GM20431 (cell line): ENCODE results near the gene KATNBL1.
"Not testable (repeated sequence)": the region's sequence is repeated elsewhere in the genome, so short reads cannot be mapped to it uniquely, and the experiment has no call there.

Experiments
- in situ Hi-C: fragments of 300-500 bp; cut with MseI, MboI; formaldehyde crosslinking; loops from one replicate; pipeline ENCODE4 v1.15.0; 2020; ENCODE audit warnings: low sequenced_read_pairs; ENCODE audit not compliant: unreplicated experiment

The KATNBL1 gene

DNA sequence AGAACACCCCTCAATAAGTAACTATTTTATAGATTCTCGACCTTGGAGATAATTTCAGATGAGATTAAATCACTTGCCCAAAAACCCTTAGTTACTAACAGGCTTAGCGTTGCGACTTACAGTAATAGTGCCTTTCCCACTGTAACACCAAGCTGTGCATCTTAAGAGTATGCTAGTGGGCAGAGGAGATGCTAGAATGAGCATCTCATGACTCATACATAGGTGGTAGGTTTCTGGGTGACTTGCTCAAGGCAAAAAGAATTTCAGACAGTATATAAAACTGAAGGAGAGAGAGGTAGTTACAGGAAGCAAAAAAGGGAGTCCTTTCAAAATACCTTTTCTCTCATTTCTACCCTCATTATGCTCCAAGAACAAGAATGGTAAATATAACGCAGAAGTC lies 3.9 kb downstream of the KATNBL1 start:
- in situ Hi-C loops = loop anchor here (25.0 kb wide), 1 partner anchor 381 kb away; the partner anchor contains the start of gene GOLGA8B

DNA sequence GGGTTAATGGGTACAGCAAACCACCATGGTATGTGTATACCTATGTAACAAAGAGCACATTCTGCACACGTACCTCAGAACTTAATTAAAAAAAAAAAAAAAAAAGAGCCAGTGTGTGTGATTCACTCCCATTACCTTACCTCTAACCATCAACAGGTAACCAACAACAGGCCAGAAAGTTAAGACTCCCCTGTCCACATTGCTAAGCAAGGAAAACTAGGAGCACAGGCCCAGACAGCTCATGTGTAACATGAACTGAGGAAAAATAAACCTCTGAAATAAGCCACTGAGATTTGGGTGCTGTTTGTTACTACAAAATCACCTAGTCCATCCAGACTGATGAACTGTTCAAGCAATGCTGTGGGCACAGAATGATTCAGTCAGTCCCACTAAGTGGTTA lies 6.0 kb downstream of the KATNBL1 start:
- in situ Hi-C loops = loop anchor here (25.0 kb wide), 1 partner anchor 383 kb away; the partner anchor contains the start of gene GOLGA8B

DNA sequence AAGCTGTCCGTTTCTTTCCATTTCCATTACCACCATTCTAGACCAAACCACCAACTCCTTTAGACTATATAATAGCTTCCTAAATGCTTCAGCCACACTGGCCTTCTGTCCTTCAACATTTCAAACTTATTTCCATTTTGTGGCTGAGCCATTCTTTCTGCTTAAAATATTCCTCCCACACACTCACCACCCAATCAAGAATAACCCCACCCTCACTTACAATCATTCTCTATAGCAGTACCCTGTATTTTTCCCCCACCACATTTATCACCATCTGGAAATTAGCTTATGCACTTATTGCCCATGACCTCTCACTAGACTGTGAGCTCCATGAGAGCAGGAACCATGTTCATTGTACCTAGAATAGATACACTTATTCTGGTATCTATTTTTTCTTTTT lies 6.6 kb downstream of the KATNBL1 start:
- in situ Hi-C loops = loop anchor here (25.0 kb wide), 1 partner anchor 384 kb away; the partner anchor contains the start of gene GOLGA8B

DNA sequence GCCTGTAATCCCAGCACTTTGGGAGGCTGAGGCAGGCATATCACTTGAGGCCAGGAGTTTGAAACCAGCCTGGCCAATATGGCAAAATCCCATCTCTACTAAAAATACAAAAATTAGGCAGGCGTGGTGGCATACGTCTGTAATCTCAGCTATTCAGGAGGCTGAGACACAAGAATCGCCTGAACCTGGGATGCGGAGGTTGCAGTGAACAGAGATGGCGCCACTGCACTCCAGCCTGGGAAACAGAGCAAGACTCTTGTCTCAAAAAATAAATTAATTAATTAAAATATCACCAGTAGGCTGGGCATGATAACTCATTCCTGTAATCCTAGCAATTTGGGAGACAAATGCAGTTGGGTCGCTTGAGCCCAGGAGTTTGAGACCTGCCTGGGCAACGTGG lies 16.6 kb downstream of the KATNBL1 start:
- in situ Hi-C loops = not testable (repeated sequence)

DNA sequence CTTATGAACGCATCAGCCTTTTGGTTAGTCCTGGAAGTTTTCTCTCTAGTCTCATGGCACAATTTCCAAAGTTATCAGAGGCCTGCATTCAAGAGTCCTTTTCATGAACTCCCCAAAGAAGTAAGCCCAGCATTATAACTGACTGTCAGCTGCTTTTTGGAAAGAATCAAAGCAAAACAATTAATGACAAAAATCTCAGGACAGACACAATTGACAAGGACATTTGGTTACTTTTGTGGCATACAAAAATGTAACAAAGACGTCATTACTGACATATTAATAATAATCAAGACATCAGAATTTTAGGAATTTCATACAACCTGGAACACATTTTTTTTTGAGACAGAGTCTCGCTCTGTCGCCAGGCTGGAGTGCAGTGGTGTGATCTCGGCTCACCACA lies 21.2 kb downstream of the KATNBL1 start:
- in situ Hi-C loops = no loop called here

DNA sequence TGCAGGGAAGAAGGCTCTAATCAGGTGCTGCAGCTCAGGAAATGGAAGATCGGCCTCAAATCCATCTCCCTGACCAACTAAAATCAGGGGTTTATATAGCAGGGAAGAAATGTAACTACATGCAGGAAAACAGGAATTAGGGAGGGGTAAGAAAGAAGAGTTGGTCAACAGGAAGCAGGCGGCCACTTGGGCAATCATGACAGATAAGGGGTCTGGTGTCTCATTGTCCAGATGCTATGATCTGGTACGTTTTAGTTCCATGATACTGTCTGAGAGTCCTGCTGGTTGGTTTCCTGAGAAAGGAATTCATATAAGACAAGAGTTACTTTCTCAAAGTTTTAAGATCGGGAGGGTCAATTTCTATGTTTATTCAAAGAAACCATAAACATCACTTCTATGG lies 24.2 kb downstream of the KATNBL1 start:
- in situ Hi-C loops = no loop called here

DNA sequence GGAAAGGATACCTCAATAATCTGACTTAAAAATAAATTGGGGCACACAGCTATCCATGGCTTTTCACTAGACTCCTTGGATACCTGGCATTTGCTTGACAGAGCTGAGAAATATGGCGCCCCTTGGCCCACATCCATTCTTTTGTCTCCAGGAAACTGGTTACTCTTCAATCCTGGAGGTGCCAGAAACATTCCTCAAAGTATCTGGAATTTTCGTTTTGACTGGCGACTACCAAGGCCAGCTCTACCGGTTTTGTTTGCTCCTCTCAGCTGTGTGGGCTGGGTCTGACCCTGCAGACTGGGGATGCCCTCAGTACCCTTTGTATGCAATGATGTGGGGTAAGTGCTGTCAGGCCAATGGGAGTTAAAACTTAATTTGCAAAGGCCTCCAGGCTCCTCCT lies 27.0 kb downstream of the KATNBL1 start:
- in situ Hi-C loops = no loop called here

DNA sequence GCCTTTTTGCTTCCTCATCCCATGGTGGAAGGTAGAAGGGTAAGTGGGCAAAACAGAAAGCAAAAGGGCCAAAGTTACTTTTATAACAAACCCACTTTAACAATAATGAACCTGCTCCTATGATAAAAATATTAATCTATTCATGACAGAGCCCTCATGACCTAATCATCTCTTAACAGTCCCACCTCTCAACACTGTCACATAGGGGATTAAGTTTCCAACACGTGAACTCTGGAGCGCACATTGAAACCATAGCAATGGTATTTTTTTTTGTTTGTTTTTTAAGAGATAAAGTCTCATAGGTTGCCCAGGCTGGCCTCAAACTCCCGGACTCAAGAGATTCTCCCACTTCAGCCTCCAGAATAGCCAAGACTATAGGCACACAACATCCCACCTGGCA lies 30.7 kb downstream of the KATNBL1 start:
- in situ Hi-C loops = no loop called here

DNA sequence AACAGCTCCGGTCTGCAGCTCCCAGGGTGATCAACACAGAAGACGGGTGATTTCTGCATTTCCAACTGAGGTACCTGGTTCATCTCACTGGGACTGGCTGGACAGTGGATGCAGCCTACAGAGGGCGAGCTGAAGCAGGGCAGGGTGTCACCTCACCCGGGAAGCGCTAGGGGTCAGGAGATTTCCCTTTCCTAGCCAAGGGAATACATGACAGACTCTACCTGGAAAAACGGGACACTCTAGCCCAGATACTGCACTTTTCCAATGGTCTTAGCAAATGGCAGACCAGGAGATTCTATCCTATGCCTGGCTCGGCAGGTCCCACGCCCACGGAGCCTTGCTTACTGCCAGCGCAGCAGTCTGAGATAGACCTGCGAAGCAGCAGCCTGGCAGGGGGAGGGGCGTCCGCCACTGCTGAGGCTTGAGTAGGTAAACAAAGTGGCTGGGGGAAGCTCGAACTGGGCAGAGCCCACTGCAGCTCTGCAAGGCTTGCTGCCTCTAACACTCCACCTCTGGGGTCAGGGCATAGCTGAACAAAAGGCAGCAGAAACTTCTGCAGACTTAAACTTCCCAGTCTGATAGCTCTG lies 43.8 kb downstream of the KATNBL1 start:
- in situ Hi-C loops = not testable (repeated sequence)

DNA sequence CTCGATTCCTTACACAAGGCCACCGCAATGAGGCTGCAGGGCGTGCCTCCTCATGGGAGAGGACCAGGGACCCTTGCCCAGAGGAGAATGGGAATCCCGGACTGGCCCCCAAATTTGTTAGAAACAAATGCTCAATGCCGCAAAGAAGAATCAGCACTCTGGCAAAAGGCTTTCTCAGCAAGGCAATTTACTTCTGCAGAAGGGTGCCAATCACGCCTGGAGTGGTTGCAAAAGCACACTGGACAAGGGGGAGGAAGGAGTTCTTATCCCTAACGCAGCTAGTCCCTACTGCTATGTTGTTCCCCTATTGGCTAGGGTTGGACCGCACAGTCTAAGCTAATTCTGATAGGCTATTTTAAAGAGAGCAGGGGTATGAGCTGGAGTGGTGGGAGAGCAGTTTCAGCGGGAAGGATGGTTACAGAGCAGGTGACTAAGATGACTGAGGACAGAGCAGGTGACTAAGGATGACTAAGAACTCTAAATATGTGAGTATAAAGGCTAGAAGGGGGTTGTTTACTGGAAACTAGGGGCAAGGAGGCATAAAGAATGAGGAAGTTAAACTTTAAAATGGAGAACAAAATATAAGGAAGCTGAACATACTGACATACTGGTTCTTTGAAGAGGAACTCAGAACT lies 48.5 kb downstream of the KATNBL1 start:
- in situ Hi-C loops = no loop called here

DNA sequence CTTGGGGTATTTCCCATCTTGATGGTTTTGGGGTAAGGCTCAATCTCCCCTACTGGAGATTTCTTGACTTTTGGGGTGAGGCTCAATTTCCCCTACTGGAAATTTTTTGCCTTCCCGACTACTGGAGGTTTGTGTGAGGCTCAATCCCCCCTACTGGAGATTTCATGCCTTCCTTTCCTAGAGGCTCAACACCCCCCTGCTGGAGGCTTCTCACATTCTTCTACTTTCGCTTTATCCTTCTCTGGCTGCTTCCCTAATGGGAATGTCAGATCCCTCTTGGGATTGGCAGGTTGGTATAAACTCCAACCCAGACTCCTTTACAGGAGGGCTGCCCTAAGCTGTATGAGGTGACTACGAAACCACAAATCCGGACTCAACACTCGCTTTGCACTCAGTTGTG lies 49.2 kb downstream of the KATNBL1 start:
- in situ Hi-C loops = no loop called here

DNA sequence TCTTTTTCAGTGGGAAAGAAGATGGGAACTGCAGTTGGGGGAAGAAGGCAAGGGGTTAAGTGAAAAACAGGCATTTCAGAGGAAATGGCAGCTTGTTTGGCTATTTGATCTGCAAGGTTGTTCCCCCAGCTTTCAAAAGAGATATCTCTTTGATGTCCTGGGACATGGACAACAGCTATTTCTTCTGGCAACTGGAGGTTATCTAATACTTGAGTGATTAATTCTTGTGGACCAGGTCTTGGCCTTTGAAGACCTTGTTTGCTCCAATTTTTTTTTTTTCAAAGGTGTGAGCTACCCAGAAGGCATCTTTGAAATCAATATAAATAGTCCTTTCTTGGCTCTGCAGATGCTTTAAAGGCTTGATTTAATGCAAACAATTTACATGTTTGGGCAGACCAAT lies 51.5 kb downstream of the KATNBL1 start:
- in situ Hi-C loops = no loop called here

DNA sequence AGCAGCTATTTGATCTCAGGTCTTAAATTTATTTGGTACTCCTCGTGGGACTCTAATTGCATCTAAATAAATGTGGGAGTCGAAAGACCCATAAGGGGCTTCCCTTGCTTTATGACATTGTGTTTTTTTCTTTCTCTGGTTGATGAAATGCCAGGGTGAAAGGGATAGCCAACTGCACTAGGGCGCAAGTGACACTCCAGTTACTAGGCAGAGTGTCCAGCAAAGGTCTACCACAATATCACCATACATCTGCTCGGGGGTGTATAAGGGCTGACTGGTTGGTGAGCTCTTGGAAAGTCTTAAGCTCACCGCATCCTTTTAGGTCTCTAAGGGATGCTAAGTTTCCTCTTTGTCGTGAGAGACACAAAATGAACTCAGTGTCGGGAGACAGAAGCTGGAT lies 54.0 kb downstream of the KATNBL1 start:
- in situ Hi-C loops = no loop called here

DNA sequence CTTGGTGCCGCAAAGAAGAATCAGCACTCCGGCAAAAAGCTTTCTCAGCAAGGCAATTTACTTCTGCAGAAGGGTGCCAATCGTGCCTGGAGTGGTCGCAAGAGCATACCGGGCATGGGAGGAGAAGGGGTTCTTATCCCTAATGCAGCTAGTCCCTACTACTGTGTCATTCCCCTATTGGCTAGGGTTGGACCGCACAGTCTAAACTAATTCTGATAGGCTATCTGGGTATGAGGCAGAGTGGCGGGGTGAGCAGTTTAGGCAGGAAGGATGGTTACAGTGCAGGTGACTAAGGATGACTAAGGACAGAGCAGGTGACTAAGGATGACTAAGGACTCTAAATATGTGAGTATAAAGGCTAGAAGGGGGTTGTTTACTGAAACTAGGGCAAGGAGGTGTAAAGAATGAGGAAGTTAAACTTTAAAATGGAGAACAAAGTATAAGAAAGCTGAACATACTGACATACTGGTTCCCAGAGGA lies 55.1 kb downstream of the KATNBL1 start:
- in situ Hi-C loops = no loop called here

DNA sequence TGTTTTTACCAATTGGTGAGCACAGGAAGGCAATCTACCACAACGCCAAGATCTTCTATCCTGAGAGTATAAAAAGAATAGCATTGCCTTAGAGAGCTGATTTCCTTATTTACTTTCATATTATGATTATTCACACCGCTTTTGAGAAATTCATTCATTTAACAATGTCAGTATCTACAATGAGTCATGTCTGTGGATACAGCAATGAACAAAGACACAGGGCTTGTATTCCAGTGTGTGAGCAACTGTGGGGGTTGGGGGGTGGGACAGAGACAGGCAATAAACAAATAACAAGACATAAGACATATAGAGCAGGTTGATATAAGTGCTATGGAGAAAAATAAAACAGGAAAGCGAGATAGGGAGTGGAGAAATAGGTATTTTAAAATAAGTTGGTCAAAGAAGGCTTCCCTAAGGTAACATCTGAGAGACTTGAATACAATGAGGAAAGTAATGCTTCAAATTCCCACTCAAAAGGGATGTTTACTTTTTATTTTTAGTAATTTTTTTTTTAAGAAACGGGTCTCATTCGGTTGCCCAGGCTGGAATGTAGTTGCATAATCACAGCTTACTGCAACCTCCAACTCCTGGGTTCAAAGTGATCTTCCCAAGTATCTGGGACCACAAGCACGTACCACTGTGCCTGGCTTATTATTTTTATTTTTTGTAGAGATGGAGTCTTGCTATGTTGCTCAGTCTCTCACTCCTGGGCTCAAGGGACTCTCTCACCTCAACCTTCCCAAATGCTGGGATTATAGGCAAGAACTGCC lies 62.3 kb downstream of the KATNBL1 start:
- in situ Hi-C loops = no loop called here

DNA sequence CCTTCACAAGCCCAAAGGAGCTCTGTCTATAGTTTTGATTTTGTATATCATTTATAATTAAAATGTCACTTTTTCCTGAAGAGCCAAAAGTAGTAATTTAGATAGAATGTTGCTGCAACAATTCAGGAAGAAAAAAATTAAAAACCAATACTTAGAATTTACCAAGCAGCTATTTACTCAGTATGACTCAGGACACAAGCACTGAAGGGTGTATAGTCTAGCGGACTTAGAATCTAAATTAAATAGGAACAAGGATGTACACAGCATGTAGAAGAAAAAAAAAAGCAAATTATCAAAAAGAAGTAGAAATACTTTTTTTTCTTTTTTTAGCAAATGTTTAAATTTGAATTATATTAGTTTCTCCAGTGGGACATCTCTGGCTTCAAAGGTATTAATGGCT lies 76.4 kb downstream of the KATNBL1 start:
- in situ Hi-C loops = no loop called here

DNA sequence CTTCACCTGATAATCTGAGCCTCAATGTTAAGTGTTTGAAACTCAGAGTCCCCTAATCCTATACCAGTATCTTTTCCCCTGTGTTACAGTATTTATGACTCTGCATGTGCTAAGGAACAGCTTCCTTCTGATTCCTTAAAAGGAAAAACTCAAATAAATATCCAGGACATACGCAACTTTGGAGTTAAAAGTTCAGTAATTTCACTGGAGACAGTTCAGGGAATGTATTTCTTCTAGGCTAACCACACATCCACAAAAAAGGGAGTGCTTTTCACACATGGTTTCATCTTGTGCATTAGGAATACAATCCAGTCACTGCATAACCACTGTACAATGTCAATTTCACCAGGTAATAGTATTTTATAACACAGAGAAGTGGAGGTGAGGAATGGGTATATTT lies 77.0 kb downstream of the KATNBL1 start:
- in situ Hi-C loops = no loop called here

DNA sequence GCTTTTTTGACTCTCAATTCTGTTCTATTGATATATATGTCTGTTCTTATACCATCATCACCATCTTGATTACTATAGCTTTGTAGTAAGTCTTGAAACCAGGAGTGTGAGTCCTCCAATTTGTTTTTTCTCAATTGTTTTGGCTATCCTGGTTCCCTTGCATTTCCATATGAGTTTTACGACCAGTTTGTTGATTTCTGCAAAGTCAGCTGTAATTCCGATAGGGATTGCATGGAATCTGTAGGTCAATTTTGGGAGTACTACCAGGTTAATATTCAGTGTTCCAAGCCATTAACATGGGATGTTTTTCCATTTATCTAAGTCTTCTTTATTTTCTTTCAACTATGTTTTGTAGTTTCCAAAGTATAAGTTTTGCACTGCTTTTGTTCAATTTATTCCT lies 81.0 kb downstream of the KATNBL1 start:
- in situ Hi-C loops = no loop called here

DNA sequence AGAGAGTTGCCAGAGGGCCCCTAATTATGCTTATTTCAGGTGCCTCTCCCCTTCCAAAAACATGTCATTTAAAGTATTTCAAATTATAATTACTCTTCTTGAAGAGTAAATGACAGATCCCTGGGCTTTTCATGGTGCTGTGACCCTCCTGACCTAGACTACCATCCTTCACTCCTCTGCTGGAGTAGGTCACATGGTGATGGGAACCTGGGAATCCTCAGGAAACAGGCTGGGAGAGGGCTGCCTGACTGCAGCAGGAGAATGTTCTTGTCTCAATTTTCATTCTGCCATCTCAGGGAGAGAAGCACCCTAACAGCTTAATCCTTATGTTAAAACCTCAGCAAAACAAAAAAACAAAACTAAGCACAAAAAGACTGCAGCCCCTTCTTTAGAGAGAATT lies 83.4 kb downstream of the KATNBL1 start:
- in situ Hi-C loops = no loop called here

DNA sequence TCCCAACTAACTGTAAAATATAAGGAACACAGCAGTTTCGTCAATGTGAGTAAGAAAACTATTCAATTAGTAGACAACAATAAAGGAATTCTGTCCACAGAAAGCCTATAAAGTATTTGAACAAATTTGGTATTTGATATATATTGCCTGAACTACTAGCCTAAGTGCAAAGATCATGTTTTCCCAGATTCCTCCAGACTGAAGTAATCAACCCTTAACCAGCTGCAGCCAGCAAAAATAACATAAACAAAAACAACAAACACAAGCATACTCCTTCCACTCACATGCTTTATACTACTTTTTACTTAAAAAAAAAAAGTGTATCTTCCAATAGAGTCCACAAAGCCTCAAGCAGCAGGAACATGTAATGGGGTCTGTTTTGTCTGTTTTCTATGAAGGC lies 84.0 kb downstream of the KATNBL1 start:
- in situ Hi-C loops = no loop called here

DNA sequence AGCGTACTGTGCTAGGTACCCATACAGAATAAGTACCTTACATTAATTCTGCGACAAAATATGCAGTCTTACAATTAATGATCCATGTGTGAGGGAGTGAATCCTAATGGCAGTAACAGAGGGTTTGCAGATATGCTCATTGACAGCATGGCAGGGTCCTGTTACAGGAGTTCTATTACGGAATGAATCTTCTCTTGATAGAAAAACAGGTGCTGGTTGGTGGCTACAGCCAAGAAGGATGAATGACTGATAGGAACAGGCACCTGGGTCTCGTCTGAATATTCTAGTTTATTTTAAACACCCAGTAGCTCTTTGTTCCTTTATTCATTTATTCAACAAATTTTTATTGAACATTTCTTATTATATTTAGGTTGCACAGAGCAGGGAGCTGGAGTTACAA lies 85.2 kb downstream of the KATNBL1 start:
- in situ Hi-C loops = no loop called here
